ENCODE results near the gene OXSM.

Gene OXSM

GRCh38 chr3:25789596-25790556 lies at the start of gene OXSM:
OXSM (plus strand) TSS chr3:25790090; CDS start chr3:25791021, 931 bp downstream.
- peak; percentile 89 for DNase-seq (ENCODE audit: low read depth)
- H3K4me3 ChIP-seq (ENCODE audit: low read length), result peak within 1 kb of the TSS; percentile 87
- 0 out of 2 replicates have a peak, but pooled peaks have one; percentile 4 for TF ChIP-seq CTCF (conservative IDR thresholded peaks at IDR 0.05; ENCODE audit: low read length)

GRCh38 chr3:25744470-25744869 lies 45.4 kb upstream of the OXSM start:
- no peak for TF ChIP-seq CTCF (conservative IDR thresholded peaks at IDR 0.05; ENCODE audit: low read length)
- no peak overlapping the region for H3K4me3 ChIP-seq (ENCODE audit: low read length)
- DNase-seq (ENCODE audit: low read depth), result no peak

GRCh38 chr3:25747033-25747432 lies 42.9 kb upstream of the OXSM start:
- no peak for TF ChIP-seq CTCF (conservative IDR thresholded peaks at IDR 0.05; ENCODE audit: low read length)
- DNase-seq (ENCODE audit: low read depth), result no peak

GRCh38 chr3:25748189-25748588 lies 41.7 kb upstream of the OXSM start:
- no peak overlapping the region for H3K4me3 ChIP-seq (ENCODE audit: low read length)
- no peak for TF ChIP-seq CTCF (conservative IDR thresholded peaks at IDR 0.05; ENCODE audit: low read length)
- DNase-seq (ENCODE audit: low read depth), result no peak

More at GRCh38 chr3:25747033-25747432, 42.9 kb upstream of the OXSM start:
- H3K4me3 ChIP-seq (ENCODE audit: low read length), result no peak overlapping the region

GRCh38 chr3:25749031-25749581 lies 40.8 kb upstream of the OXSM start:
- no peak overlapping the region for H3K4me3 ChIP-seq (ENCODE audit: low read length)
- DNase-seq (ENCODE audit: low read depth), result no peak
- no peak for TF ChIP-seq CTCF (conservative IDR thresholded peaks at IDR 0.05; ENCODE audit: low read length)

GRCh38 chr3:25751048-25751447 lies 38.8 kb upstream of the OXSM start:
- H3K4me3 ChIP-seq (ENCODE audit: low read length), result no peak overlapping the region
- no peak for TF ChIP-seq CTCF (conservative IDR thresholded peaks at IDR 0.05; ENCODE audit: low read length)
- DNase-seq (ENCODE audit: low read depth), result no peak

Data from AG10803 (cell line).